ENCODE data around the gene KRTAP5-5.
"Not testable (repeated sequence)": the region's sequence is repeated elsewhere in the genome, so short reads cannot be mapped to it uniquely, and the experiment has no call there.

Gene KRTAP5-5

GRCh38 chr11:1655168-1656060 is 25.8 kb downstream of the KRTAP5-5 start:
- POLR2A ChIA-PET, result no interaction called here
- peaks cover 2 to 66% (median 59%) of the 10 kb centered on the region in 4 experiments for H3K4me1 ChIP-seq (ENCODE audit: control extremely low read depth in 1 of 4, control insufficient read depth in 4 of 4, insufficient read depth in 4 of 4, low read length in 3 of 4)
- H3K27me3 ChIP-seq (replicated peaks in 2 of 5; ENCODE audit: control insufficient read depth in 4 of 5, insufficient read depth in 5 of 5, low read length in 4 of 5), result peaks cover 0 to 3% (median 0%) of the 10 kb centered on the region in 5 experiments
- CTCF ChIA-PET, result interaction anchor here (0.9 to 8.2 kb wide), 10 partner anchors 9 to 346 kb away, joined by 3 to 135 read pairs (median 9); partner anchors contain the start of gene SYT8
- H3K9me3 ChIP-seq (ENCODE audit: control extremely low read depth in 1 of 5, control insufficient read depth in 4 of 5, insufficient read depth in 2 of 5, low read depth in 1 of 5, low read length in 4 of 5), result no peaks in the 10 kb centered on the region
- 78% methylated on average over 21 of the region's 26 CpGs for WGBS (ENCODE audit: insufficient coverage)
- H3K4me3 ChIP-seq (ENCODE audit: control insufficient read depth in 1 of 7, extremely low read depth in 1 of 7, insufficient read depth in 4 of 7, low read depth in 2 of 7, low read length in 6 of 7), result peak overlapping the region in 2 of 7 experiments; percentile 1 to 6
- H3K36me3 ChIP-seq (ENCODE audit: control insufficient read depth in 4 of 4, insufficient read depth in 4 of 4, low read length in 3 of 4), result no peaks in the 10 kb centered on the region
- H3K27ac ChIP-seq (ENCODE audit: insufficient read depth in 1 of 2, low read depth in 1 of 2, low read length in 2 of 2, poor library complexity in 1 of 2, severe bottlenecking in 2 of 2), result no peak overlapping the region
- no peak for DNase-seq

DNA sequence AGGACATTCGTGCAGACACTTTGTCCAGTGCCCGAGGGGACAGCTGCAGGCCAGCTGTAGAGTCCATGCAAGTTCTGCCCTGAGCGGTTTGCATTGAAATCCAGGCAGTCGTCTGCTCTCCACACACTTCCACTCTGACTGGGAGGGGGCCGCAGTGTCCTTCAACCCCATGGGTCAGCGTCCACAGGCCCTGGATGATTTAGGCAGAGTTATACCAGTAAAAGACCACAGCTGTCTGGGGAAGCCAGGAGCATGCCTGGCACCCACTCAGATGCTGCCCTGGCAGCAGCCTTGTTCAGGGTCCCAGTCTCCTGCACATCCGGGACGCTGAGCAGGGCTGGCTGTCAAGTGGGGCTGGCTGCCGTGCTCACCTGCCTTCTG is 26.5 kb downstream of the KRTAP5-5 start:
- H3K9me3 ChIP-seq (ENCODE audit: control extremely low read depth in 1 of 5, control insufficient read depth in 4 of 5, insufficient read depth in 2 of 5, low read depth in 1 of 5, low read length in 4 of 5), result no peaks in the 10 kb centered on the region
- H3K4me3 ChIP-seq (ENCODE audit: control insufficient read depth in 1 of 7, extremely low read depth in 1 of 7, insufficient read depth in 4 of 7, low read depth in 2 of 7, low read length in 6 of 7), result no peak overlapping the region
- no peaks in the 10 kb centered on the region for H3K36me3 ChIP-seq (ENCODE audit: control insufficient read depth in 4 of 4, insufficient read depth in 4 of 4, low read length in 3 of 4)
- H3K27me3 ChIP-seq (replicated peaks in 2 of 5; ENCODE audit: control insufficient read depth in 4 of 5, insufficient read depth in 5 of 5, low read length in 4 of 5), result peaks cover 0 to 3% (median 0%) of the 10 kb centered on the region in 5 experiments
- ChIA-PET CTCF (interaction anchor here (4.4 to 8.2 kb wide), 3 partner anchors 37 to 345 kb away, joined by 20 to 135 read pairs (median 127); partner anchors contain the start of gene SYT8), POLR2A (no interaction called here)
- no peak for DNase-seq
- peaks cover 2 to 68% (median 60%) of the 10 kb centered on the region in 4 experiments for H3K4me1 ChIP-seq (ENCODE audit: control extremely low read depth in 1 of 4, control insufficient read depth in 4 of 4, insufficient read depth in 4 of 4, low read length in 3 of 4)
- WGBS (ENCODE audit: insufficient coverage), result 95% methylated on average over 6 of the region's 9 CpGs
- H3K27ac ChIP-seq (ENCODE audit: insufficient read depth in 1 of 2, low read depth in 1 of 2, low read length in 2 of 2, poor library complexity in 1 of 2, severe bottlenecking in 2 of 2), result no peak overlapping the region

GRCh38 chr11:1656670-1657069 is 27.1 kb downstream of the KRTAP5-5 start:
- no peak for DNase-seq

DNA sequence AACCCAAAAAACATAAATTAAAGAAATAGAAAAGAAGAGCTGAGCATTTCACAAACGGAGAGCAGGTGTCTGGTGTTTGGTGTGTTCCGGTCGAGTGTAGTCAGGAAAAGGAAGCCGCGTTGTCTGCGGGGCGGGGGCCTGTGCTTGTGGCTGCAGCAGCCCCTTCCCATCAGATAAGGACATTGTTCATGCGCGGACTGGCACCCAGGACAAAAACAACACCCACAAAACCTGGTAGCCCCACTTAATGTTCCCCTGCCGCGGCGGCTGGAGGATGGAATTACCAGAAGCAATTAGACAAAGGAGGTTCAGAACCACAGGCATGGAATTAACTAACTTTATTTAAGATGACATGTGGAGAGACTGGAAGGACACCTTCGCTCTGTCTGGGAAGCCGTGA is 29.9 kb downstream of the KRTAP5-5 start:
- DNase-seq, result peak; percentile 21 to 67 (median 52)
- H3K27me3 ChIP-seq (replicated peaks in 2 of 5; ENCODE audit: control insufficient read depth in 4 of 5, insufficient read depth in 5 of 5, low read length in 4 of 5), result no peaks in the 10 kb centered on the region
- H3K4me1 ChIP-seq (ENCODE audit: control extremely low read depth in 1 of 4, control insufficient read depth in 4 of 4, insufficient read depth in 4 of 4, low read length in 3 of 4), result peaks cover 2 to 58% (median 42%) of the 10 kb centered on the region in 4 experiments
- ChIA-PET POLR2A (no interaction called here), CTCF (interaction anchor here (0.9 kb wide), 2 partner anchors 8 to 173 kb away, joined by 3 read pairs; no protein-coding TSS in a partner anchor)
- no peaks in the 10 kb centered on the region for H3K36me3 ChIP-seq (ENCODE audit: control insufficient read depth in 4 of 4, insufficient read depth in 4 of 4, low read length in 3 of 4)
- H3K9me3 ChIP-seq (ENCODE audit: control extremely low read depth in 1 of 5, control insufficient read depth in 4 of 5, insufficient read depth in 2 of 5, low read depth in 1 of 5, low read length in 4 of 5), result no peaks in the 10 kb centered on the region
- H3K27ac ChIP-seq (ENCODE audit: insufficient read depth in 1 of 2, low read depth in 1 of 2, low read length in 2 of 2, poor library complexity in 1 of 2, severe bottlenecking in 2 of 2), result no peak overlapping the region
- H3K4me3 ChIP-seq (ENCODE audit: control insufficient read depth in 1 of 7, extremely low read depth in 1 of 7, insufficient read depth in 4 of 7, low read depth in 2 of 7, low read length in 6 of 7), result peak overlapping the region in 1 of 7 experiments; percentile 38
- 0% methylated on average over 4 of the region's 14 CpGs for WGBS (ENCODE audit: insufficient coverage)

More at GRCh38 chr11:1656670-1657069, 27.1 kb downstream of the KRTAP5-5 start:
- WGBS (ENCODE audit: insufficient coverage), result 93% methylated on average over 7 of the region's 7 CpGs
- H3K4me1 ChIP-seq (ENCODE audit: control extremely low read depth in 1 of 4, control insufficient read depth in 4 of 4, insufficient read depth in 4 of 4, low read length in 3 of 4), result peaks cover 2 to 70% (median 62%) of the 10 kb centered on the region in 4 experiments
- H3K27ac ChIP-seq (ENCODE audit: insufficient read depth in 1 of 2, low read depth in 1 of 2, low read length in 2 of 2, poor library complexity in 1 of 2, severe bottlenecking in 2 of 2), result no peak overlapping the region
- H3K36me3 ChIP-seq (ENCODE audit: control insufficient read depth in 4 of 4, insufficient read depth in 4 of 4, low read length in 3 of 4), result no peaks in the 10 kb centered on the region
- H3K9me3 ChIP-seq (ENCODE audit: control extremely low read depth in 1 of 5, control insufficient read depth in 4 of 5, insufficient read depth in 2 of 5, low read depth in 1 of 5, low read length in 4 of 5), result no peaks in the 10 kb centered on the region
- ChIA-PET POLR2A (no interaction called here), CTCF (interaction anchor here (7.3 to 8.2 kb wide), 2 partner anchors 36 to 176 kb away, joined by 127 to 135 read pairs; partner anchors contain the start of gene SYT8)
- H3K27me3 ChIP-seq (replicated peaks in 2 of 5; ENCODE audit: control insufficient read depth in 4 of 5, insufficient read depth in 5 of 5, low read length in 4 of 5), result peaks cover 0 to 3% (median 0%) of the 10 kb centered on the region in 5 experiments
- no peak overlapping the region for H3K4me3 ChIP-seq (ENCODE audit: control insufficient read depth in 1 of 7, extremely low read depth in 1 of 7, insufficient read depth in 4 of 7, low read depth in 2 of 7, low read length in 6 of 7)

DNA sequence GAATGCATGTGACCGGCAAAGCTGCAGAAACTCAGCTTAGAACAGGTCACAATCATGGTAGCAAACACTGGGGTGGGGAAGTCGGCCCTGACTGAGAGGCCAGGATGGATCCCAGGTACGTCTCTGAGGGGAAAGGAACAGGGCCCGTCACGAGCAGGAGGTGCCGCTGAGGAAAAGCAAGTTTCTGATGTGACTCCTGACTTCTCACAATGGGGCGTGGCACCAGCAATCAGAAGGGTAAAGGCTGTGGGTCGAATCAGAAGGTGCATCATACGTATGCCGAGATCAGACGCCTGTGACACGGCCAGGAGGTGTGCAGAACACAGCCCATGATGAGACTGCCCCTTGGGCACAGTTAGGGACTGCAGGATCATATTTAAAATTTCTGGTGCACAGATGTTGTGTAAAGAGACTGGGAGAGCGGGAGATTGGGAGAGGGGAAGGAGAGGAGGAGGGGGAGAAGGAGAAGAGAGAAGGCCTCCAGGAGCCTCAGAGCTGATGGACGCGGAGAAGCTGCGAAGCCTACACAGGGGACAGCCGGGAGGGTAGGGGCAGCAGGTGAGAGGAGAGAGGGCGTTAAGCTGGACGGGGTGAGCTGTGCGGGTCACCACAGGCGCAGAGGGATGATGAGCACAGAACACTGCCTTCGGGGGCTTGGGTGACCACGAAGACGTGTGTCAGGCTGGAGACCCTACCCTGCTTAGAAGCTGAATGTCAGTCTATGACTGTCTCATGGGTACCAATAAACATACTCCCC is 30.7 kb downstream of the KRTAP5-5 start:
- peaks cover 0 to 50% (median 34%) of the 10 kb centered on the region in 4 experiments for H3K4me1 ChIP-seq (ENCODE audit: control extremely low read depth in 1 of 4, control insufficient read depth in 4 of 4, insufficient read depth in 4 of 4, low read length in 3 of 4)
- DNase-seq, result no peak
- no peaks in the 10 kb centered on the region for H3K27me3 ChIP-seq (replicated peaks in 2 of 5; ENCODE audit: control insufficient read depth in 4 of 5, insufficient read depth in 5 of 5, low read length in 4 of 5)
- no peaks in the 10 kb centered on the region for H3K9me3 ChIP-seq (ENCODE audit: control extremely low read depth in 1 of 5, control insufficient read depth in 4 of 5, insufficient read depth in 2 of 5, low read depth in 1 of 5, low read length in 4 of 5)
- H3K4me3 ChIP-seq (ENCODE audit: control insufficient read depth in 1 of 7, extremely low read depth in 1 of 7, insufficient read depth in 4 of 7, low read depth in 2 of 7, low read length in 6 of 7), result no peak overlapping the region
- 87% methylated on average over 23 of the region's 24 CpGs for WGBS (ENCODE audit: insufficient coverage)
- no peaks in the 10 kb centered on the region for H3K36me3 ChIP-seq (ENCODE audit: control insufficient read depth in 4 of 4, insufficient read depth in 4 of 4, low read length in 3 of 4)
- H3K27ac ChIP-seq (ENCODE audit: insufficient read depth in 1 of 2, low read depth in 1 of 2, low read length in 2 of 2, poor library complexity in 1 of 2, severe bottlenecking in 2 of 2), result no peak overlapping the region
- ChIA-PET POLR2A (no interaction called here), CTCF (interaction anchor here (1.1 kb wide), 1 partner anchor 10 kb away, joined by 4 read pairs; no protein-coding TSS in a partner anchor)

DNA sequence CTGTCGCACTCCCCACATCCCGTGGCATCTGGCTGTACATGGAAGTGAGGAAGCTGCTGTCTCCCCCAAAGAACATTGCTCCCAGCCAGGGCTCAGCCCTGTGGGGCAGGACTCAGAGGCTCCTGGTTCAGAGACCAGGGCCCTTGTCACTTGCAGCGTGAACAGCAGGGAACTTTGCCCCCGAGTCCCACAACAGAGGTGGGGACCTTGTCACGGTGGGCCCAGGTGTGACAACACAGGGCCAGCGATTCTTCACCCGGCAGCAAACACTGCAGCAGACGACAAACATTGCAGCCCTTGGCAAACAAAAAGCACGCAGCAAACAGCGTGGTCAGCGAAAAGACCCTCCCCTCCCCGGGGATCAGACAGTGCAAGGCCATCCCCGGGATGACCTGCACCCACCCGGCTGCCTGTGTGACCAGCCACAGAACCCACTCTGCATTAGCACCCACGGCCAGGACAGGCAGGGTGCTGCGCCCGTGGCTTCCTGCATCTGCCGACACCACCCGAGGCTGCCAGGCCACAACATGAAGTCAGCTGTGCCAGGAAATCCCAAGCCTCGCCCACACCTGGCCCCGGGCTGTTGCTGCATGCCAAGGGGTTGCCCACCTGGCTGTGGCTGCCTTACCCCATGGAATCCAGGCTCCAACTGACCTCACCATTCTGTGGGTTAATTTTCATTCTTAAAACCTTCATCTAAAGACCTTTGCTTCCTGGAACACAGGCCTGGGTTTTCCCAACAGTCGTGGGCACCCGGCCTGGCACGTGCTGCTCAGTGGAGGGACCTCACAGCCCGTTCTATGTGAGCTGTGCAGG is 32.1 kb downstream of the KRTAP5-5 start:
- no CpG with 5 or more reads among the region's 25 CpGs for WGBS (ENCODE audit: insufficient coverage)
- H3K27me3 ChIP-seq (replicated peaks in 2 of 5; ENCODE audit: control insufficient read depth in 4 of 5, insufficient read depth in 5 of 5, low read length in 4 of 5); POLR2A ChIA-PET; H3K9me3 ChIP-seq (ENCODE audit: control extremely low read depth in 1 of 5, control insufficient read depth in 4 of 5, insufficient read depth in 2 of 5, low read depth in 1 of 5, low read length in 4 of 5); H3K27ac ChIP-seq (ENCODE audit: insufficient read depth in 1 of 2, low read depth in 1 of 2, low read length in 2 of 2, poor library complexity in 1 of 2, severe bottlenecking in 2 of 2); H3K4me3 ChIP-seq (ENCODE audit: control insufficient read depth in 1 of 7, extremely low read depth in 1 of 7, insufficient read depth in 4 of 7, low read depth in 2 of 7, low read length in 6 of 7); H3K36me3 ChIP-seq (ENCODE audit: control insufficient read depth in 4 of 4, insufficient read depth in 4 of 4, low read length in 3 of 4); DNase-seq; CTCF ChIA-PET: not testable (repeated sequence)
- H3K4me1 ChIP-seq (ENCODE audit: control extremely low read depth in 1 of 4, control insufficient read depth in 4 of 4, insufficient read depth in 4 of 4, low read length in 3 of 4), result peaks cover 0 to 36% (median 23%) of the 10 kb centered on the region in 4 experiments

Measured in common myeloid progenitor, CD34-positive (primary cell).